ENCODE results near the gene SMARCC1.

SMARCC1 gene

DNA sequence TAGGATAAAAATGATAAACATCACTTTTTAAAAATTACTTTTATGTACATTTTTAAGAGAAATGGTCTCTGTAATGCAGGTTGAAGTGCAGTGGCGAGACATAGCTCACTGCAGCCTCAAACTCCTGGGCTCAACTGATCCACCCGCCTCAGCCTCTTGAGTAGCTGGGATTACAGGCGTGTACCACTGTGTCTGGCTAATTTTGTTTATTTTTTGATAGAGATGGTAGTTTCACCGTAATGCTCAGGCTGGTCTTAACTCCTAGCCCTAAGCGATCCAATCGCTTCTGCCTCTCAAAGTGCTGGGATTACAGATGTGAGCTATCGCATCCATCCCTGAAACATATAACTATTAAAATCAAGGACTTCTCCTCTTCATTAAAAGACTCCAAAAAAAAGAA, 140.0 kb downstream of the SMARCC1 start:
- Histone ChIP-seq H3K4me3 (replicated peaks; ENCODE audit: insufficient read depth, low read length) (no peak overlapping the region), H3K27me3 (ENCODE audit: insufficient read depth, poor library complexity, severe bottlenecking) (no peaks in the 10 kb centered on the region), H3K27ac (replicated peaks) (no peak overlapping the region)
- TF ChIP-seq, protein P1, sequence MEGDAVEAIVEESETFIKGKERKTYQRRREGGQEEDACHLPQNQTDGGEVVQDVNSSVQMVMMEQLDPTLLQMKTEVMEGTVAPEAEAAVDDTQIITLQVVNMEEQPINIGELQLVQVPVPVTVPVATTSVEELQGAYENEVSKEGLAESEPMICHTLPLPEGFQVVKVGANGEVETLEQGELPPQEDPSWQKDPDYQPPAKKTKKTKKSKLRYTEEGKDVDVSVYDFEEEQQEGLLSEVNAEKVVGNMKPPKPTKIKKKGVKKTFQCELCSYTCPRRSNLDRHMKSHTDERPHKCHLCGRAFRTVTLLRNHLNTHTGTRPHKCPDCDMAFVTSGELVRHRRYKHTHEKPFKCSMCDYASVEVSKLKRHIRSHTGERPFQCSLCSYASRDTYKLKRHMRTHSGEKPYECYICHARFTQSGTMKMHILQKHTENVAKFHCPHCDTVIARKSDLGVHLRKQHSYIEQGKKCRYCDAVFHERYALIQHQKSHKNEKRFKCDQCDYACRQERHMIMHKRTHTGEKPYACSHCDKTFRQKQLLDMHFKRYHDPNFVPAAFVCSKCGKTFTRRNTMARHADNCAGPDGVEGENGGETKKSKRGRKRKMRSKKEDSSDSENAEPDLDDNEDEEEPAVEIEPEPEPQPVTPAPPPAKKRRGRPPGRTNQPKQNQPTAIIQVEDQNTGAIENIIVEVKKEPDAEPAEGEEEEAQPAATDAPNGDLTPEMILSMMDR (IDR thresholded peaks at IDR 0.05; ENCODE audit: insufficient read depth, low read length), result no peak
- TF ChIP-seq GABPA (IDR thresholded peaks at IDR 0.05; ENCODE audit: low read depth) (no peak), SPI1 (IDR thresholded peaks at IDR 0.05; ENCODE audit: borderline replicate concordance, low read depth) (no peak), POLR2AphosphoS5 (IDR thresholded peaks at IDR 0.05; ENCODE audit: low read depth) (no peak)
- TF ChIP-seq, protein P2, sequence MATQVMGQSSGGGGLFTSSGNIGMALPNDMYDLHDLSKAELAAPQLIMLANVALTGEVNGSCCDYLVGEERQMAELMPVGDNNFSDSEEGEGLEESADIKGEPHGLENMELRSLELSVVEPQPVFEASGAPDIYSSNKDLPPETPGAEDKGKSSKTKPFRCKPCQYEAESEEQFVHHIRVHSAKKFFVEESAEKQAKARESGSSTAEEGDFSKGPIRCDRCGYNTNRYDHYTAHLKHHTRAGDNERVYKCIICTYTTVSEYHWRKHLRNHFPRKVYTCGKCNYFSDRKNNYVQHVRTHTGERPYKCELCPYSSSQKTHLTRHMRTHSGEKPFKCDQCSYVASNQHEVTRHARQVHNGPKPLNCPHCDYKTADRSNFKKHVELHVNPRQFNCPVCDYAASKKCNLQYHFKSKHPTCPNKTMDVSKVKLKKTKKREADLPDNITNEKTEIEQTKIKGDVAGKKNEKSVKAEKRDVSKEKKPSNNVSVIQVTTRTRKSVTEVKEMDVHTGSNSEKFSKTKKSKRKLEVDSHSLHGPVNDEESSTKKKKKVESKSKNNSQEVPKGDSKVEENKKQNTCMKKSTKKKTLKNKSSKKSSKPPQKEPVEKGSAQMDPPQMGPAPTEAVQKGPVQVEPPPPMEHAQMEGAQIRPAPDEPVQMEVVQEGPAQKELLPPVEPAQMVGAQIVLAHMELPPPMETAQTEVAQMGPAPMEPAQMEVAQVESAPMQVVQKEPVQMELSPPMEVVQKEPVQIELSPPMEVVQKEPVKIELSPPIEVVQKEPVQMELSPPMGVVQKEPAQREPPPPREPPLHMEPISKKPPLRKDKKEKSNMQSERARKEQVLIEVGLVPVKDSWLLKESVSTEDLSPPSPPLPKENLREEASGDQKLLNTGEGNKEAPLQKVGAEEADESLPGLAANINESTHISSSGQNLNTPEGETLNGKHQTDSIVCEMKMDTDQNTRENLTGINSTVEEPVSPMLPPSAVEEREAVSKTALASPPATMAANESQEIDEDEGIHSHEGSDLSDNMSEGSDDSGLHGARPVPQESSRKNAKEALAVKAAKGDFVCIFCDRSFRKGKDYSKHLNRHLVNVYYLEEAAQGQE (IDR thresholded peaks at IDR 0.05; ENCODE audit: insufficient replicate concordance, low read depth), result no peak
- no peak for DNase-seq (ENCODE audit: low read depth in 1 of 2, low spot score in 1 of 2)

DNA sequence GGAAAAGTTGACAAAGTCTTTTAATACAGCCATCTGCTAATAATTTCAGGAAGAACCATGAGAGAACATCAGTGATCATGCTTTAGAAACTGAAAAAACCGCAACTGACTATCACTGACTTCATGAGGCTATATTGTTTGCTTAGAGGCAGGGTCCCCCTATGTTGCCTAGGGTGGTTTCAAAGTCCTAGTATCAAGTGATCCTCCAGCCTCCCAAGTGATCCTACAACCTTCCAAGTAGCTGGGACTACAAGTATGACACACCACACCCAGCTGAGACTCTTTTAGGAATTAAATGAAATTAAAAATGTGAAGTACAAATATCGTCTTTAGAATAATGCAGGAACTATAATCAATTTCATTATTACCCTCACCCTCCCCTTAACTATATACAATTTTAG, 144.8 kb downstream of the SMARCC1 start:
- Histone ChIP-seq H3K27me3 (ENCODE audit: insufficient read depth, poor library complexity, severe bottlenecking) (no peaks in the 10 kb centered on the region), H3K4me3 (replicated peaks; ENCODE audit: insufficient read depth, low read length) (no peak overlapping the region), H3K27ac (replicated peaks) (no peak overlapping the region)
- TF ChIP-seq, protein P2 (IDR thresholded peaks at IDR 0.05; ENCODE audit: insufficient replicate concordance, low read depth), result no peak
- TF ChIP-seq POLR2AphosphoS5 (IDR thresholded peaks at IDR 0.05; ENCODE audit: low read depth) (no peak), GABPA (IDR thresholded peaks at IDR 0.05; ENCODE audit: low read depth) (no peak), SPI1 (IDR thresholded peaks at IDR 0.05; ENCODE audit: borderline replicate concordance, low read depth) (no peak)
- TF ChIP-seq, protein P1 (IDR thresholded peaks at IDR 0.05; ENCODE audit: insufficient read depth, low read length), result no peak
- no peak for DNase-seq (ENCODE audit: low read depth in 1 of 2, low spot score in 1 of 2)

DNA sequence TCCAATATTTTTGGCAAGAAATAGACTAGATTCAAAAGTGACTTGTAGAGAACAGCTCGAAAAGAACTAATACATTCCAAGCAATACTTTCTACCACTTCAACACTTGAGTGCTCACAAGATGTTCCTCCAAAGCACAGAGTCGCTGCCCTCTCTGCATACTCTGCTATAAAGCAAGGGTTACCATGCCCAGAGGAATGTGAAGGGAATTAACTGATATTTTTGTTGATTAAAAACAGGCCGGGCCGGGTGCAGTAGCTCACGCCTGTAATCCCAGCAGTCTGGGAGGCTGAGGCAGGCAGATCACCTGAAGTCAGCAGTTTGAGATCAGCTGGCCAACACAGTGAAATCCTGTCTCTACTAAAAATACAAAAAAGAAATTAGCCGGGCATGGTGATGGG, 145.5 kb downstream of the SMARCC1 start:
- H3K27me3 ChIP-seq (ENCODE audit: insufficient read depth, poor library complexity, severe bottlenecking), result no peaks in the 10 kb centered on the region
- no peak overlapping the region for H3K4me3 ChIP-seq (replicated peaks; ENCODE audit: insufficient read depth, low read length)
- TF ChIP-seq POLR2AphosphoS5 (IDR thresholded peaks at IDR 0.05; ENCODE audit: low read depth) (no peak), SPI1 (IDR thresholded peaks at IDR 0.05; ENCODE audit: borderline replicate concordance, low read depth) (no peak), GABPA (IDR thresholded peaks at IDR 0.05; ENCODE audit: low read depth) (no peak)
- TF ChIP-seq, protein P1 (IDR thresholded peaks at IDR 0.05; ENCODE audit: insufficient read depth, low read length), result no peak
- TF ChIP-seq, protein P2 (IDR thresholded peaks at IDR 0.05; ENCODE audit: insufficient replicate concordance, low read depth), result no peak
- H3K27ac ChIP-seq (replicated peaks), result no peak overlapping the region
- DNase-seq (ENCODE audit: low read depth in 1 of 2, low spot score in 1 of 2), result no peak

All from HL-60 (cell line).